T-helper 2 cell treated with Interferon-gamma antibody and Interleukin-4, amounts not matched to agents 5 μg/mL and 100 μg/mL, for 36 hours (primary cell): ENCODE data around the gene CD6.

ENCODE experiments used
- DNase-seq: peaks from one replicate; pipeline ENCODE4 v3.0.0; 2021; ENCODE audit warnings: low spot score
- H3K27ac Mint-ChIP-seq: one replicate; pipeline ENCODE4 v1.8.0; 2021; ENCODE audit warnings: mild to moderate bottlenecking, mixed read lengths
- H3K27me3 Mint-ChIP-seq: one replicate; pipeline ENCODE4 v1.8.0; 2021; ENCODE audit warnings: low read depth, mixed read lengths
- H3K36me3 Mint-ChIP-seq: one replicate; pipeline ENCODE4 v1.8.0; 2021; ENCODE audit warnings: low read depth, mixed read lengths
- H3K4me1 Mint-ChIP-seq: one replicate; pipeline ENCODE4 v1.8.0; 2021; ENCODE audit warnings: low read depth, mixed read lengths
- H3K4me3 Mint-ChIP-seq: one replicate; pipeline ENCODE4 v1.8.0; 2022; ENCODE audit warnings: mild to moderate bottlenecking, moderate library complexity, mixed read lengths
- H3K9me3 Mint-ChIP-seq: one replicate; pipeline ENCODE4 v1.8.0; 2021; ENCODE audit warnings: mixed read lengths

The CD6 gene

DNA sequence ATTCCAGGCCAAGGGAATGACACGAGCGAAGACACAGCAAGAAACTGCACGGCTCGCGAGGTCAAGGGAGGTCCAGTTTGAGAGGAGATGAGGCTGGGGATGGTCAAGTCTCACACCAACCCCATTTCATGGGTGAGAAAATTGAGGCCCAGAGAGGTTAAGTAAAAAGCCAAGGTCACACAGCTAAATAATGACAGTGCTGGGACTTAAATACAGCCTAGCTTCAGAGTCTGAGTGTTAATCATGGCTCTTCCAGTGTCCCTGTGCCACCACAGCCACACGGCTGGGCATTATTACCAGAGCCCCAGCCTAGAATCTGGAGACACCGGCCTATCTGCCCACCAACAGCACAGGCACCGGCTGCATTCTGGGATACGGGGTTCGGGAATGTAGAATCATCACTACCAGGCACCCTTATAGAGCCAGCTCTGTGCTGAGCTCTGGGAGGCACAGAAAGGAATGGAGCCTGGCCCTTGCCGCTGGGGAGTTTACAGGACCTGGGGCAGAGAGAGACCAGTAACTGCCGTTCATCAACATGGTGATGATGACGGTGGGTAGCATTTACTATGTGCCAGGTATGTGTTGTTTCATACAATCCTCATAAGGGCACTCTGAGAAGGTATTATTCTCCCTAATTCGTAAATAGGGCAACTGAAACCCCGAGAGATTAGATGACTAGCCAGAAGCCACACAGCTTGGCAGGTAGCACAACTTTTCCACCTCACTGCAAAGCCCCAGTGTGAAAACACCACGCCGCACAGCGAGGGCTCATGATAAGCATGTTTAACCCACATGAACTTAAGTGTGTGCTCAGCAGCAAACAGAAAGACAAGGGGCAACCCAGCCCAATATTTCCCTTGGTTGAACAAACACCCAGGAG lies 51.8 kb downstream of the CD6 start:
- peaks cover 81% of the 10 kb centered on the region for H3K4me1 Mint-ChIP-seq
- H3K27me3 Mint-ChIP-seq: no peaks in the 10 kb centered on the region
- peak; percentile 72 for DNase-seq
- H3K27ac Mint-ChIP-seq: peak overlapping the region; percentile 90
- no peaks in the 10 kb centered on the region for H3K9me3 Mint-ChIP-seq
- peak overlapping the region; percentile 71 for H3K4me3 Mint-ChIP-seq
- peaks cover 50% of the 10 kb centered on the region for H3K36me3 Mint-ChIP-seq

DNA sequence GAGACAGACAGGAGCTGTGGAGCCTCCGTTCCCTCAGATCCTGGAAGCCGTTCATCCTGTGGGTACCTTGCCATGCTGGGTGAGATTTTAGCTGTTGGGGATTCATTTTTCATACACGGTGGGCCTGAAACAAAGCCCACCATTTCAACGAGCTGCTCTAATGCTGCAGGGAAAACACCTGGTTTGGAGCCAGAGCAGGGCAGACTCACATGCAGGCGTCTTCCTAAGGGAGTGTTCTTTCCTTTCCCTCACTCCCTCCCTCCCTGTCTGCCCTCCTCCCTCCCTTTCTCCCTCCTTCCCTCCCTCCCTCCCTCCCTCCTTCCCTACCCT lies 52.5 kb downstream of the CD6 start:
- peaks cover 46% of the 10 kb centered on the region for H3K36me3 Mint-ChIP-seq
- H3K9me3 Mint-ChIP-seq: no peaks in the 10 kb centered on the region
- peak overlapping the region; percentile 35 for H3K4me3 Mint-ChIP-seq
- no peak for DNase-seq
- no peaks in the 10 kb centered on the region for H3K27me3 Mint-ChIP-seq
- H3K27ac Mint-ChIP-seq: peak overlapping the region; percentile 90
- H3K4me1 Mint-ChIP-seq: peaks cover 80% of the 10 kb centered on the region

DNA sequence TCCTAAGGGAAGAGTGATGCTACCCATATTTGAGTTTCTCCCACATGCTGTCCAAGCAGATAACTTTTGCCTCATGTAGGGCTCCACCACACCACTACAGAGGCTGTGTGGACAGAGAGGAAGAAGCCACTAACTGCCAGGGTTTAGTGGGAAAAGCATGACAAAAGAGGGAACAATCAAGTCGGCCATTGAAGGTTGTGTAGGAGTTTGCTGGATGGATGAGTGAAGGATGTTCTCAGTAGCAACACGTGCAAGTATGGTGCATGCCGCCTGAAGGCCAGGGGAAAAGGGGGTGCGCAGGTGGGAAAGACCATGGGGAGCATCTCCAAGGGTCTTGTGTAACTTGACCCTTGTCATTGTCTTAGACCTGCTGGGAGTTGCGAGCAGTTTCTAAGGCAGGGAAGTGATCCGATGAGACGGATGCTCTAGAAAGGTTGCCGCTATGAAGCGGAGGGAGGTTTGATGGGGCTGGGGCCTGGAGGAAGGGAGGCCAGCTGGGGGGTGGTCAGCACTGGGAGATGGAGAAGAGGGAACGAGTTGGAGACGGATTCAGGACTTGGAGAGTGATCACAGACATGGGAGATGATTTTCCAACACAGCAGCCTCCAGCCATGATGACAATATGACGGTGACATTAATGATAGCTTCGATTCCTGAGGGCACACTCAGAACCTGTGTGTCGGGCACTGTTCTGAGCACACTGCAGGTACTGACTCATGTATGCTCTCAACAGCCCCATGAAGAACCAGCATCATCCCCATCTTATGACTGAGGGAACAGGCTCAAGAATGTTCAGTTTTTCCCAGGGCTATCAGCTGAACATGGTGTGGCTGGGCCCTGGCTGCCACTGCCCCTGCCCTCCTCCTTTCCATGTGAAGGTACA lies 53.7 kb downstream of the CD6 start:
- Mint-ChIP-seq H3K9me3 (no peaks in the 10 kb centered on the region), H3K36me3 (peaks cover 42% of the 10 kb centered on the region), H3K27me3 (no peaks in the 10 kb centered on the region), H3K4me1 (peaks cover 87% of the 10 kb centered on the region), H3K27ac (peak overlapping the region; percentile 93), H3K4me3 (peak overlapping the region; percentile 78)
- no peak for DNase-seq

DNA sequence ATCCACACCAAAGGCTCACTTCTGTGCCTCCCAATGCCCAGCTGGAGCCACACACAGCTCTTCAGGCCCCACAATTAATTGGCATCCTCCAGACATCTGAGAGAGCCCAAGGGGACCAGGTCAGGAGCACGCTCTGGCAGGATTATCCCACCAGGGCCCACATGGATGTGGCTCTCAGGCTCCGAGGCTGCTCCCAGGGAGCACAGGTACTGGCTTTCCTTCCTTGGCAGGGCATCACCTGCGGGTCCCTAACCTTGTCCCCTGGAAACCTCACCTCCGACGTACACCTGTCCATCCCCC lies 54.3 kb downstream of the CD6 start:
- peak overlapping the region; percentile 78 for H3K4me3 Mint-ChIP-seq
- H3K9me3 Mint-ChIP-seq: no peaks in the 10 kb centered on the region
- H3K4me1 Mint-ChIP-seq: peaks cover 81% of the 10 kb centered on the region
- peak overlapping the region; percentile 93 for H3K27ac Mint-ChIP-seq
- peaks cover 36% of the 10 kb centered on the region for H3K36me3 Mint-ChIP-seq
- no peaks in the 10 kb centered on the region for H3K27me3 Mint-ChIP-seq
- DNase-seq: no peak

DNA sequence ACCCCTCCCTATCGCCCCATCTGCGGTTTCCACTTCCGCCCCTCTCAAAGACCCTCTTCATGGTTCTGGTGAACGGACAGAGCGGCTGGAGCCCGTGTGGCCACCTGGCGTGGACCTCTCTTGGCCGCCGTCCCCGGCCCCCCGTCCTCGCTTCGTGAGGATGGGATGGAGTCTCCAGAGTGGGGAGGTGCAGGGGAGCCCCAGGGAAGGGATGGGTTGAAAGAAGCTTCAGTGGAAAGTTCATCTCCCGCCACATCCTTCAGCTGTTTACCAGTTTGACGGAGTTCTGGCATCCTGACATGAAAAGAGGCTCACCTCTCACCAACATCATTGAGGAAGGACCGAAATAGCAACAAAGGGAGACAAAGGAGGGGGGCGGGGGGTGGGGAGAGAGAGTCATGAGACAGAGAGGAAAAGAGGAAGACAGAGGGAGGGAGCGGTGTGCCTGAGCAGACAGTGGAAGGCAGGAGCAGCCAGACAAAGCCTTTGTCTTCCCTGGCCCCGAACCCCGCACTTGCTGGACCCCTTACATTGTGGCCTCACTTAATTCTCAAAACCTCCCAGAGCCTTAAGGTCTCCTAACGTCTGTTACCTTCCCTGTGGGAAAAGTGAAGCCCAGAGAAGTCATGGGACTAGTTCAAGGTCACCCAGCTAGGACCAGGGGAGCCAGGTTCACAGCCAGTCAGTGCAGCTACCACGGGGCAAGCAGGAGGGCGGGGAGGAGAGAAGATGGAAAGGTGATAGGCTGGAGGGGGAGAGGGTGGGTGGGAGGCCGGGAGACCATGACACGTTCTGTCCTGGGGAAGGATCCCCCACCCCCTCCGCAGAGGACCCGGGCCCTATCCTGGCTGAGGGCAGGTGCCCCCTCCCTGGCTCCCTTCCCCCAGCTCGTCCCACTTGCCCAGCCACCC lies 54.9 kb downstream of the CD6 start:
- Mint-ChIP-seq H3K9me3 (no peaks in the 10 kb centered on the region), H3K27ac (peak overlapping the region; percentile 96), H3K36me3 (peaks cover 33% of the 10 kb centered on the region), H3K4me1 (peaks cover 77% of the 10 kb centered on the region), H3K4me3 (peak overlapping the region; percentile 87), H3K27me3 (no peaks in the 10 kb centered on the region)
- DNase-seq: peak; percentile 55

DNA sequence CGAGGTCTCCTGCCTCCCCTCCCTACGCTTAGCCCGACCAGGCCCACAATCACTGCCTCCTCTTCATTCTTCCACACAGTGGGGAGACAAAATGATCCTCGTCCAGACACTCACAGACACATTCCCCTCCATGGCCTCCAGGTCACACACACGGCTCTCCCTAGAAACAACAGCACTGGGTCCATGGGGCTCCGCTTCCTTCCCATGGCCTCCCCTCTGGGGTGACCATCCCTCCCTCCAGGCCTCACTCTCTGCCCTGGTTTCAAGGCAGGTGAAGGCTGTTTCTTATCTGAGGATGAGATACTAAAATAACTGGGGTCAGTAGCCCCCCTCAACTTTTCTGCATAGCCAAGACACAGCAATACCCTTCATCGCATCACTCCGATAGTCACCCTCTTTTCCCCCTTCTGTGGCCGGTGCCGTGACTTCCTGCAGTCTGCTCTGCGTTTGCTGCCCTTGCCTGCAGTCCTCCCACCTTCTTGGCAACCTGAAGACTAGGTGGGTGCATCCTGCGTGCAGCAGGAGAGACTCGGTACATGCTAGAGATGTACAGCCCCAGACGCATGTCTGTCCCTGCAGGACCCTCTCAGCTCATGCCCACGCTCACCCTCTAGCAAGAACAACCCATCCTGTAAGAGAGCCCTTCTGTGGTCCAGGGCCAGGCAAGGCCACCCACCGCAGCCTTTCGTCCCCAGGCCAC lies 55.8 kb downstream of the CD6 start:
- H3K4me3 Mint-ChIP-seq: peak overlapping the region; percentile 87
- DNase-seq: no peak
- H3K9me3 Mint-ChIP-seq: no peaks in the 10 kb centered on the region
- H3K27ac Mint-ChIP-seq: peak overlapping the region; percentile 96
- peaks cover 31% of the 10 kb centered on the region for H3K36me3 Mint-ChIP-seq
- peaks cover 73% of the 10 kb centered on the region for H3K4me1 Mint-ChIP-seq
- no peaks in the 10 kb centered on the region for H3K27me3 Mint-ChIP-seq

DNA sequence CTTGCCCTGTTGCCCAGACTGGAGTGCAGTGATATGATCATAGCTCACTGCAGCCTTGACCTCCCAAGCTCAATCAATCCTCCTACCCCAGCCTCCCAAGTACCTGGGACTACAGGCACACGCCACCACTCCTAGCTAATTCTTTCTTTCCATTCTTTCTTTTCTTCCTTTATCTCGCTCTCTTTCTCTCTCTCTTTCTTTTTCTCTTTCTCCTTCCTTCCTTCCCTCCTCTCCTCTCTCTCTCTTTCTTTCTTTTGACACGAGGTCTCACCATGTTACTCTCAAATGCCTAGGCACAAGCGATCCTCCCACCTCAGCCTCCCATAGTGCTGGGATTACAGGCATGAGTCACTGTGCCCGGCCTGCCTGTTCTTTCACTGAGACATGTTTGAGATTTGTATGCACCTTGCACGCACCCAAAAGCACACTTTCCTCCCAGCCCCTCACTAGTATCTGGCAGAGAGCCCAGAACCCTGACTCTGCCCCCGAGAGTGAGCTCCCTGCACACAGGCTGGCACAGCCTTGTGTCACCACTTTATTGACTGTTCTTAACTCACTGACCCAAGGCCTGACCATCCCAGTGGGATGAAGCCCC lies 56.8 kb downstream of the CD6 start:
- peaks cover 69% of the 10 kb centered on the region for H3K4me1 Mint-ChIP-seq
- no peaks in the 10 kb centered on the region for H3K27me3 Mint-ChIP-seq
- no peaks in the 10 kb centered on the region for H3K9me3 Mint-ChIP-seq
- H3K4me3 Mint-ChIP-seq: peak overlapping the region; percentile 87
- DNase-seq: peak; percentile 64
- H3K27ac Mint-ChIP-seq: peak overlapping the region; percentile 96
- peaks cover 28% of the 10 kb centered on the region for H3K36me3 Mint-ChIP-seq

DNA sequence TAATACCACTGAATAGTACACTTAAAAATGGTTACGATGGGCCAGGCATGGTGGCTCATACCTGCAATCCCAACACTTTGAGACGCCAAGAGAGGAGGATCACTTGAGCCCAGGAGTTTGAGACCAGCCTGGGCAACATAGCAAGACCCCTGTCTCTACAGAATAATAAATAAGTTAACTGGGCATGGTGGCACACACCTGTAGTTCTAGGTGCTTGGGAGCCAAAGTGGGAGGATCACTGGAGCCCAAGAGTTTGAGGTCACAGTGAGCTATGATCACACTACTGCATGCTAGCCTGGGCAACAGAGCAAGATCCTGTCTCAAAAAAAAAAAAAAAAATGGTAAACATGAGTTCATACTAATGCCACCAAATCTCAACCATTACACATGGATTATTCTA lies 61.3 kb downstream of the CD6 start:
- DNase-seq: no peak
- H3K36me3 Mint-ChIP-seq: peaks cover 37% of the 10 kb centered on the region
- H3K27me3 Mint-ChIP-seq: no peaks in the 10 kb centered on the region
- no peaks in the 10 kb centered on the region for H3K9me3 Mint-ChIP-seq
- no peak overlapping the region for H3K4me3 Mint-ChIP-seq
- peaks cover 62% of the 10 kb centered on the region for H3K4me1 Mint-ChIP-seq
- peak overlapping the region; percentile 26 for H3K27ac Mint-ChIP-seq

DNA sequence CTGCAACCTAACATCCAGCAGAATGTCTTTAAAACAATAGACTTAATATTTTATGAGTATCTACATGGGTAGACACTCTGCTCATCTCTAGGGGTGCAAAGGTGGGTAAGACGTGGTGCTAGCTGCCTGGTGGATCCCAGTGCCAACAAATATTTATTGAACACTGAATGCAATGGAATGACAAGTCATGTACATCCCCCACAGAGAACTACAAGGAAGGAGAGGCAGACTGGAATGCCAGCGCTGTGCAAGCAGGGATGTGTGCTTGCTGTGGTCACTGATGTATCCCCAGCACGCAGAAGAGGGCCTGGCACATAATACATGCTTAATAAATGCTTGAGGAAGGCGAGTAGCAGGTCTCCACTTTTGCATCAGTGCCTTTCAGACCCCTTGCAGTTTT lies 61.9 kb downstream of the CD6 start:
- Mint-ChIP-seq H3K4me3 (no peak overlapping the region), H3K27me3 (no peaks in the 10 kb centered on the region), H3K4me1 (peaks cover 59% of the 10 kb centered on the region), H3K9me3 (no peaks in the 10 kb centered on the region), H3K36me3 (peaks cover 39% of the 10 kb centered on the region), H3K27ac (peak overlapping the region; percentile 26)
- no peak for DNase-seq

DNA sequence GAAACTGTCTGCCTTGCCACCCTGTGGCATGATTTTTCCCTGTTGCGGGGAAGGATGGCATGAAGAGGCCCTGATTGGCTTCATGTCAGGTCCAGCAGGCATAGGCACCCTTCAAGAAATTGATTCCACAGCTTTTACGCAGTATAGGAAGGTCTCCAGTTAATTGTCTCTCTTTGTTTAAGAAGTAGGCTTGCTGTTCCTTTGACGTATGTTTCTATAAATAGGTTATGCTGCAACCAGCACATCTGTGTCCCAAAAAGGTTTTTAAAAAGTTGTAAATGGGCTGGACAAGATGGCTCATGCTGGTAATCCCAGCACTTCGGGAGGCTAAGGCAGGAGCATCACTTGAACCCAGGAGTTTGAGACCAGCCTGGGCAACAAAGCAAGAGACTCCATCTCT lies 62.6 kb downstream of the CD6 start:
- Mint-ChIP-seq H3K27ac (no peak overlapping the region), H3K4me1 (peaks cover 58% of the 10 kb centered on the region), H3K4me3 (no peak overlapping the region), H3K36me3 (peaks cover 38% of the 10 kb centered on the region), H3K27me3 (no peaks in the 10 kb centered on the region), H3K9me3 (no peaks in the 10 kb centered on the region)
- DNase-seq: no peak

DNA sequence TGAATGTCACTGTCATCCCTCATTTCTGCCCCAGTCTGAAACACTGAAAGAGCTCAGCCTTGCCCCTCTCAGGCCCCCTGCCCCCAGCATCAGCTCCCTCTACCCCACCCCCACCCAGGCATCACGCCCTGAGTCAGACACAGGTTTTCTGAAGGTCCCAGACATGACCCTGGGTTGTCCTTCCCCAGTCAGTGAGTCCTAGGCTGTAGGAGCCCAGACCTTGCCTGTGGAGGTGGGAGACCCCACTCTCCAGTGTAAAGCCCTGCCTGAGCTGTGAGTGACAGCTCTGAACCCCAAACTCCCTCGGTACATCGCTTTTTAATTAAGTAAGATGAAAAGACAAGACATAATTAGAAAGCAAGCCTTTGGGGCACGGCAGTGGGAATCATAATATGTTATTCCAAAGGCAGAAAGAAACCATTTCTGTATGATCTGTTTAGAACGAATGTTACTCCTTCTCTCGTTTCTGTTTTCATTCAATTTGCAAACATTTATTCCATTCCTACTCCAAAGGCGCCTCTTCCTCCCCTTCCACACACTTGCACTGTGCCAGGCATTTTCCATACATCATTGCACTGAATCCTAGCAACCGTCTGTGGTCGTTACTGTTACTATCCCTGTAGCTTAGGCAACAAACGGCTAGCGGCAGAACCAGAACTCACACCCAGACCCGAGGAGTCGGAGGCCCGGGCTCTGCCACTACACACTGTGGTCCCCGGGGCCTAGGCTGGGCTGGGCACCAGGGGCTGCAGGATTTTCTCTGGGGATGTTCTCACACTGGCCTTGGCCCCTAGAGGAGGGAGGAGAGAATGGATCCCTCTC lies 63.4 kb downstream of the CD6 start:
- peak overlapping the region; percentile 37 for H3K4me3 Mint-ChIP-seq
- H3K27ac Mint-ChIP-seq: peak overlapping the region; percentile 85
- H3K36me3 Mint-ChIP-seq: peaks cover 37% of the 10 kb centered on the region
- H3K27me3 Mint-ChIP-seq: no peaks in the 10 kb centered on the region
- peaks cover 55% of the 10 kb centered on the region for H3K4me1 Mint-ChIP-seq
- H3K9me3 Mint-ChIP-seq: no peaks in the 10 kb centered on the region
- DNase-seq: no peak

DNA sequence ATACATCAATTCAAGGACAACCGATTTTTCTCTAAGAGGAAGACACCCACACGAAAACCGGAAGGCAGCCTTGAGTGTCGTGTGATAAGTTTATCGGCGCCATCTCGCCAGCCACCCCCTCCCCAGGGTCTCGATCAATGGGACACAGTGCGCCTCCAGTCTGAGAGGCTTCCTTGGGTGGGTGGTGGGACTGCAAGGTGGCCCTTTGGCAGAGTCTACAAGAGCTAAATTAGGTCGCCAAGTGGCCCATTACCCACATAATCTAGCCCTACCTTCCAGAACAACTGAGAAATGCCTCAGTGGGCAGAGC lies 64.0 kb downstream of the CD6 start:
- no peaks in the 10 kb centered on the region for H3K9me3 Mint-ChIP-seq
- peak overlapping the region; percentile 85 for H3K27ac Mint-ChIP-seq
- peaks cover 37% of the 10 kb centered on the region for H3K36me3 Mint-ChIP-seq
- DNase-seq: no peak
- peak overlapping the region; percentile 37 for H3K4me3 Mint-ChIP-seq
- no peaks in the 10 kb centered on the region for H3K27me3 Mint-ChIP-seq
- peaks cover 58% of the 10 kb centered on the region for H3K4me1 Mint-ChIP-seq
